GM10266 (cell line): ENCODE data around the gene ETS1.

Source experiments
- DNase-seq: peaks from one replicate; pipeline ENCODE4 v3.0.0; 2012; ENCODE audit errors: extremely low spot score
- CTCF ChIP-seq: IDR thresholded peaks from 2 replicates; pipeline ENCODE4 v1.5.1; 2012; ENCODE audit warnings: mild to moderate bottlenecking, low read depth; ENCODE audit not compliant: control insufficient read depth, insufficient read depth; ENCODE audit errors: missing control alignments

Gene ETS1

GRCh38 chr11:128550261-128550821 lies 37.0 kb downstream of the ETS1 start:
- DNase-seq: no peak
- TF ChIP-seq CTCF: no peak

GRCh38 chr11:128549256-128549944 lies 38.0 kb downstream of the ETS1 start:
- TF ChIP-seq CTCF: no peak
- DNase-seq: no peak

- DNase-seq: peak; percentile 49
Measured at GRCh38 chr11:128548649-128549255, 38.6 kb downstream of the ETS1 start.

GRCh38 chr11:128547946-128548648 lies 39.3 kb downstream of the ETS1 start:
- DNase-seq: no peak
- no peak for TF ChIP-seq CTCF

More at GRCh38 chr11:128548649-128549255, 38.6 kb downstream of the ETS1 start:
- TF ChIP-seq CTCF: no peak

- TF ChIP-seq CTCF: no peak
Measured at GRCh38 chr11:128546916-128547315, 40.4 kb downstream of the ETS1 start.

GRCh38 chr11:128544471-128545051 lies 42.8 kb downstream of the ETS1 start:
- no peak for TF ChIP-seq CTCF
- DNase-seq: no peak

More at GRCh38 chr11:128546916-128547315, 40.4 kb downstream of the ETS1 start:
- DNase-seq: no peak
